Liver (tissue), 9 donors: ENCODE measurements around the gene DIP2C. TPM values are rescaled to one million over a fixed set of nuclear protein-coding genes. Genes with fewer than 3 reads are reported as not detected.
"Not testable (repeated sequence)": the region's sequence is repeated elsewhere in the genome, so short reads cannot be mapped to it uniquely, and the experiment has no call there.

ENCODE experiments used
- DNase-seq: peaks from one replicate; pipeline ENCODE4 v3.0.0-alpha.2; 2017; ENCODE audit warnings: low spot score
- H3K27ac ChIP-seq, 2 donors: one replicate each; pipeline ENCODE4 v1.7.0; 2013; ENCODE audit warnings: inconsistent platforms in 2 of 2, low read length in 2 of 2, control low read depth in 1 of 2, low read depth in 1 of 2, mild to moderate bottlenecking in 1 of 2
- H3K27me3 ChIP-seq, 4 donors: one replicate each; pipeline versions ENCODE4 v1.6.1 to v1.7.0; 2013; ENCODE audit warnings: low read length in 3 of 4, inconsistent platforms in 1 of 4, mild to moderate bottlenecking in 1 of 4, moderate library complexity in 1 of 4; ENCODE audit not compliant: control insufficient read depth in 4 of 4, insufficient read depth in 4 of 4
- H3K36me3 ChIP-seq, 4 donors: one replicate each; pipeline versions ENCODE4 v1.6.1 to v1.7.0; 2013; ENCODE audit warnings: low read length in 3 of 4, mild to moderate bottlenecking in 3 of 4, low read depth in 1 of 4, moderate library complexity in 1 of 4; ENCODE audit not compliant: control insufficient read depth in 4 of 4, insufficient read depth in 3 of 4
- H3K4me1 ChIP-seq, 4 donors: one replicate each; pipeline versions ENCODE4 v1.6.1 to v1.7.0; 2013; ENCODE audit warnings: low read length in 3 of 4, mild to moderate bottlenecking in 3 of 4, moderate library complexity in 1 of 4; ENCODE audit not compliant: control insufficient read depth in 4 of 4, insufficient read depth in 4 of 4
- H3K4me3 ChIP-seq, 3 donors: one replicate each; pipeline versions ENCODE4 v1.6.1 to v1.7.0; 2013; ENCODE audit warnings: low read length in 3 of 3, control low read depth in 1 of 3, low read depth in 1 of 3, mild to moderate bottlenecking in 1 of 3
- H3K9ac ChIP-seq, 2 donors: one replicate each; pipeline ENCODE4 v1.7.0; 2013; ENCODE audit warnings: low read length in 2 of 2, mild to moderate bottlenecking in 2 of 2, moderate library complexity in 2 of 2, control low read depth in 1 of 2, low read depth in 1 of 2
- H3K9me3 ChIP-seq, 4 donors: one replicate each; pipeline versions ENCODE4 v1.6.1 to v1.7.0; 2013; ENCODE audit warnings: low read length in 3 of 4; ENCODE audit not compliant: control insufficient read depth in 4 of 4
- CTCF ChIP-seq: fragments of 150-350 bp; IDR thresholded peaks from 2 replicates; pipeline ENCODE4 v1.5.1; 2017; ENCODE audit warnings: improper control_type of control experiment, low read depth, low read length; ENCODE audit not compliant: missing input control
- FOXA1 ChIP-seq: IDR thresholded peaks from 2 replicates; pipeline ENCODE4 v1.6.1; 2016; ENCODE audit warnings: antibody characterized with exemption
- FOXA2 ChIP-seq: IDR thresholded peaks from 2 replicates; pipeline ENCODE4 v1.6.1; 2016; ENCODE audit warnings: antibody characterized with exemption
- GABPA ChIP-seq, 2 donors: IDR thresholded peaks in 1 of 2; conservative IDR thresholded peaks in 1 of 2; 2 replicates each; pipeline ENCODE4 v1.6.1; 2016; ENCODE audit warnings: antibody characterized with exemption in 2 of 2, mild to moderate bottlenecking in 1 of 2, moderate library complexity in 1 of 2
- JUND ChIP-seq, 2 donors: IDR thresholded peaks; 2 replicates each; pipeline ENCODE4 v1.6.1; 2016; ENCODE audit warnings: antibody characterized with exemption in 2 of 2
- MAX ChIP-seq: IDR thresholded peaks from 2 replicates; pipeline ENCODE4 v1.6.1; 2016; ENCODE audit warnings: antibody characterized with exemption
- NR2F2 ChIP-seq: IDR thresholded peaks from 2 replicates; pipeline ENCODE4 v1.6.1; 2016; ENCODE audit warnings: antibody characterized with exemption
- RAD21 ChIP-seq, 2 donors: IDR thresholded peaks; 2 replicates each; pipeline ENCODE4 v1.6.1; 2016; ENCODE audit warnings: antibody characterized with exemption in 2 of 2, mild to moderate bottlenecking in 2 of 2
- REST ChIP-seq: IDR thresholded peaks from 2 replicates; pipeline ENCODE4 v1.6.1; 2016; ENCODE audit warnings: antibody characterized with exemption, mild to moderate bottlenecking
- RXRA ChIP-seq, 2 donors: IDR thresholded peaks; 2 replicates each; pipeline ENCODE4 v1.6.1; 2017 to 2018; ENCODE audit warnings: antibody characterized with exemption in 2 of 2, mild to moderate bottlenecking in 1 of 2
- SP1 ChIP-seq: IDR thresholded peaks from 2 replicates; pipeline ENCODE4 v1.6.1; 2018; ENCODE audit warnings: antibody characterized with exemption, mild to moderate bottlenecking
- TAF1 ChIP-seq: conservative IDR thresholded peaks from 2 replicates; pipeline ENCODE4 v1.6.1; 2016; ENCODE audit warnings: antibody characterized with exemption, mild to moderate bottlenecking
- YY1 ChIP-seq: IDR thresholded peaks from 2 replicates; pipeline ENCODE4 v1.6.1; 2016; ENCODE audit warnings: antibody characterized with exemption, mild to moderate bottlenecking
- ZBTB33 ChIP-seq: IDR thresholded peaks from 2 replicates; pipeline ENCODE4 v1.6.1; 2016; ENCODE audit warnings: antibody characterized with exemption
- WGBS: extraction: QIAGEN DNeasy Blood & Tissue Kit; methylation state at CpG from one replicate; pipeline ENCODE4 v1.1.7; 2013; 5-methylcytosine and 5-hydroxymethylcytosine counted together
- polyA plus RNA-seq, 2 donors: library from polyadenylated mRNA; stranded (reverse) in 1 of 2; unstranded in 1 of 2; fragments of 200-250 nt in 1 of 2; fragments of >200 nt in 1 of 2; fragmentation: Nextera tagmentation in 1 of 2; extraction: Ambion mirVana in 1 of 2; gene quantifications; one replicate each; pipeline versions ENCODE4 v1.2.1 to v1.2.3, GENCODE V29; 2013 to 2015
- total RNA-seq, 2 donors: library from RNA; depleted of rRNA; stranded (reverse); fragments of >200 nt; gene quantifications; one replicate each; pipeline ENCODE4 v1.2.3, GENCODE V29; 2014
- donor health status: healthy.
- donor health status: healthy.
- donor health status: healthy.
- donor health status: healthy.
- donor health status: healthy.

DIP2C gene
- total and polyA plus RNA-seq, 4 donors = 4.2 to 12.2 (median 5.7) TPM

GRCh38 chr10:612696-613095 lies 76.8 kb downstream of the DIP2C start (continued):
- TF ChIP-seq CTCF = no peak

GRCh38 chr10:610642-611305 lies 78.7 kb downstream of the DIP2C start:
- H3K9ac ChIP-seq, H3K36me3 ChIP-seq, H3K4me1 ChIP-seq, H3K4me3 ChIP-seq, H3K9me3 ChIP-seq, H3K27me3 ChIP-seq, H3K27ac ChIP-seq, DNase-seq: not testable (repeated sequence)
- 91% methylated on average over 7 of the region's 7 CpGs for WGBS

GRCh38 chr10:609868-610545 lies 79.5 kb downstream of the DIP2C start:
- H3K9me3 ChIP-seq = no peaks in the 10 kb centered on the region
- no peak for TF ChIP-seq CTCF
- no peak for TF ChIP-seq FOXA1
- TF ChIP-seq TAF1 = no peak
- no peak for TF ChIP-seq RXRA (IDR thresholded peaks at IDR 0.05)
- TF ChIP-seq YY1 = no peak
- no peak for TF ChIP-seq ZBTB33
- TF ChIP-seq MAX = no peak
- TF ChIP-seq RAD21 (IDR thresholded peaks at IDR 0.05) = no peak
- TF ChIP-seq NR2F2 = no peak
- TF ChIP-seq JUND (IDR thresholded peaks at IDR 0.05) = no peak
- TF ChIP-seq SP1 = no peak
- TF ChIP-seq REST = no peak
- TF ChIP-seq FOXA2 = no peak
- no peak for TF ChIP-seq GABPA (IDR thresholded peaks at IDR 0.05 in 1 of 2, conservative IDR thresholded peaks at IDR 0.05 in 1 of 2)
- no peaks in the 10 kb centered on the region for H3K36me3 ChIP-seq
- no peak overlapping the region for H3K9ac ChIP-seq
- no peaks in the 10 kb centered on the region for H3K4me1 ChIP-seq
- DNase-seq = no peak
- no peaks in the 10 kb centered on the region for H3K27me3 ChIP-seq
- no peak overlapping the region for H3K27ac ChIP-seq
- WGBS = 85% methylated on average over 11 of the region's 11 CpGs
- no peak overlapping the region for H3K4me3 ChIP-seq
